IPS-11a (cell line): ENCODE data around the gene CNOT3.
A peak's percentile ranks its signal among the peaks of the same experiment; 100 is the strongest.

Source experiments
- H3K4me3 ChIP-seq: one replicate; pipeline ENCODE4 v1.5.1; 2013; ENCODE audit warnings: low read depth, low read length, control low read depth

Gene CNOT3

GRCh38 chr19:54121259-54121658 lies 16.3 kb upstream of the CNOT3 start:
- no peak overlapping the region for H3K4me3 ChIP-seq

GRCh38 chr19:54123682-54124081 lies 13.9 kb upstream of the CNOT3 start:
- H3K4me3 ChIP-seq, result no peak overlapping the region

GRCh38 chr19:54124393-54124792 lies 13.2 kb upstream of the CNOT3 start:
- H3K4me3 ChIP-seq, result no peak overlapping the region

- no peak overlapping the region for H3K4me3 ChIP-seq
These were observed 11.8 kb upstream of the CNOT3 start for GRCh38 chr19:54125713-54126112.

GRCh38 chr19:54127688-54128440 lies 9.7 kb upstream of the CNOT3 start:
- no peak overlapping the region for H3K4me3 ChIP-seq

GRCh38 chr19:54128441-54128725 lies 9.2 kb upstream of the CNOT3 start:
- H3K4me3 ChIP-seq, result no peak overlapping the region

- H3K4me3 ChIP-seq, result no peak overlapping the region
These were observed 8.6 kb upstream of the CNOT3 start for GRCh38 chr19:54128796-54129616.

- H3K4me3 ChIP-seq, result no peak overlapping the region
These were observed 8.0 kb upstream of the CNOT3 start for GRCh38 chr19:54129617-54129996.

GRCh38 chr19:54133312-54133956 lies 4.1 kb upstream of the CNOT3 start:
- H3K4me3 ChIP-seq, result no peak overlapping the region

- no peak overlapping the region for H3K4me3 ChIP-seq
These were observed 3.5 kb upstream of the CNOT3 start for GRCh38 chr19:54133957-54134590.

- peak overlapping the region; percentile 50 for H3K4me3 ChIP-seq
These were observed 1.3 kb upstream of the CNOT3 start for GRCh38 chr19:54136086-54136863.

GRCh38 chr19:54136864-54137698 lies 481 bp upstream of the CNOT3 start:
- H3K4me3 ChIP-seq, result peak overlapping the region; percentile 62

- H3K4me3 ChIP-seq, result peak overlapping the region; percentile 62
These were observed 1.1 kb downstream of the CNOT3 start for GRCh38 chr19:54138489-54139256.

GRCh38 chr19:54141356-54141755 lies 3.8 kb downstream of the CNOT3 start:
- H3K4me3 ChIP-seq, result no peak overlapping the region

- no peak overlapping the region for H3K4me3 ChIP-seq
These were observed 4.7 kb downstream of the CNOT3 start for GRCh38 chr19:54142166-54142780.

GRCh38 chr19:54145541-54146158 lies 8.1 kb downstream of the CNOT3 start:
- no peak overlapping the region for H3K4me3 ChIP-seq

- no peak overlapping the region for H3K4me3 ChIP-seq
These were observed 10.1 kb downstream of the CNOT3 start for GRCh38 chr19:54147676-54148075.

- H3K4me3 ChIP-seq, result no peak overlapping the region
These were observed 10.6 kb downstream of the CNOT3 start for GRCh38 chr19:54148158-54148557.
